Endodermal cell (in vitro differentiated cells): ENCODE results near the gene SLC26A1. TPM values are rescaled to one million over a fixed set of nuclear protein-coding genes. Genes with fewer than 3 reads are reported as not detected.

Source experiments
- DNase-seq: peaks from one replicate; pipeline ENCODE4 v3.0.0-alpha.2; 2017
- H3K27ac ChIP-seq: 2 replicates; pipeline ENCODE4 v1.5.1; 2013; ENCODE audit warnings: mild to moderate bottlenecking, low read depth, low read length, moderate library complexity
- H3K27me3 ChIP-seq: 2 replicates; pipeline ENCODE4 v1.6.1; 2013; ENCODE audit warnings: mild to moderate bottlenecking, low read length, moderate library complexity; ENCODE audit not compliant: insufficient read depth, control insufficient read depth, poor library complexity, severe bottlenecking
- H3K36me3 ChIP-seq: 2 replicates; pipeline ENCODE4 v1.7.0; 2013; ENCODE audit warnings: mild to moderate bottlenecking, low read length, moderate library complexity; ENCODE audit not compliant: control insufficient read depth, insufficient read depth
- H3K4me1 ChIP-seq: one replicate; pipeline ENCODE4 v1.7.0; 2013; ENCODE audit warnings: low read length; ENCODE audit not compliant: control insufficient read depth, insufficient read depth
- H3K4me3 ChIP-seq: 2 replicates; pipeline ENCODE4 v1.5.1; 2013; ENCODE audit warnings: mild to moderate bottlenecking, low read length, moderate library complexity
- H3K9ac ChIP-seq: 2 replicates; pipeline ENCODE4 v1.6.1; 2013; ENCODE audit warnings: mild to moderate bottlenecking, low read length, moderate library complexity; ENCODE audit not compliant: poor library complexity, severe bottlenecking; ENCODE audit errors: extremely low read depth
- H3K9me3 ChIP-seq: 2 replicates; pipeline ENCODE4 v1.6.1; 2013; ENCODE audit warnings: mild to moderate bottlenecking, low read length, moderate library complexity; ENCODE audit not compliant: control insufficient read depth
- H3K27ac Mint-ChIP-seq: 2 replicates; pipeline ENCODE4 v1.8.0; 2020; ENCODE audit warnings: mixed read lengths
- H3K27me3 Mint-ChIP-seq: 2 replicates; pipeline ENCODE4 v1.8.0; 2021; ENCODE audit warnings: mild to moderate bottlenecking, mixed read lengths; ENCODE audit not compliant: insufficient read depth
- H3K36me3 Mint-ChIP-seq: 2 replicates; pipeline ENCODE4 v1.8.0; 2020; ENCODE audit warnings: low read depth, mixed read lengths
- H3K4me1 Mint-ChIP-seq: 2 replicates; pipeline ENCODE4 v1.8.0; 2020; ENCODE audit warnings: mixed read lengths
- H3K4me3 Mint-ChIP-seq: 2 replicates; pipeline ENCODE4 v1.8.0; 2020; ENCODE audit warnings: mild to moderate bottlenecking, moderate library complexity, mixed read lengths
- H3K9me3 Mint-ChIP-seq: 2 replicates; pipeline ENCODE4 v1.8.0; 2020; ENCODE audit warnings: mild to moderate bottlenecking, mixed read lengths
- WGBS, 2 experiments: methylation state at CpG; one replicate each; pipeline versions ENCODE4 v1.1.5 to v1.1.7; 2013; ENCODE audit warnings: missing lambda C conversion rate in 2 of 2, mixed read lengths in 1 of 2; ENCODE audit not compliant: insufficient coverage in 1 of 2, insufficient read length in 1 of 2; 5-methylcytosine and 5-hydroxymethylcytosine counted together
- total RNA-seq, 2 donors: library from RNA; stranded (reverse); fragmentation: NEBNext Ultra II Directional in 1 of 2; extraction: Animal tissue kit (Norgen Biotek cat#: 25700) in 1 of 2; gene quantifications; 2 replicates in 1 of 2; 3 replicates in 1 of 2; pipeline ENCODE4 v1.2.1, GENCODE V29; 2021
- TF ChIP-seq, protein P1 (sequence below): fragments of 200-600 bp; sonication (generic); conservative IDR thresholded peaks from 2 replicates; pipeline ENCODE4 v1.5.0; 2021; ENCODE audit warnings: antibody characterized with exemption, mild to moderate bottlenecking

SLC26A1 gene
- total RNA-seq, 2 donors from 2014 or later: 0.55 to 1.0 TPM

DNA sequence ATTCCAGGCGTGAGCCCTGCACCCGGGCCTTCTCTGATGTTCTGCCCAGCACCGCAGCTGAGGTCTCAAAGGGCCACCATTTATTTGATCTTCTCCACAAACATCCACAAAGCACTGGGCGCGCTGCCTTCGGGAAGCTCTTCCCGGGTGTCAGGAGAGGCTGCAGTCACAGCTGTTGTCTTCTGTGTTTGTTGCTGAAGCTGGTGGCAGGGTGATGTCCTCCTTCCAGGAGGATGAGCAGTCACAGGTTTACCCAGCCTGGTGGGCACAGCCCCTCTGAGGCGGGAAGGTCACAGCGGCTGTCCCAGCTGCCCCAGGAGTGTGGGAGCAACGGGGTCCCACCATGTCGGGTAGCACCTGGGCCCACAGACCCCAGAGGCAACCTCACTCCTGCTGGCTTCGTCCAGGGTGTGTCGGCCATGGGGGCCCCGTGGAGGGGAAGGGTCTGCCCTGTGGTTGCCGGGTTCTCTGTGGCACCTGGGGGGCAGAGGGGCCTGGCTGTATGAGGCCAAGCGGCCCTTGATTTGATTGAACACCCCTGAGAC is 45.8 kb upstream of the SLC26A1 start:
- no peak overlapping the region for H3K9ac ChIP-seq
- no peak overlapping the region for H3K4me3 ChIP-seq
- DNase-seq: no peak
- H3K27me3 ChIP-seq: peaks cover 10% of the 10 kb centered on the region
- H3K4me1 ChIP-seq: no peaks in the 10 kb centered on the region
- TF ChIP-seq, protein P1, sequence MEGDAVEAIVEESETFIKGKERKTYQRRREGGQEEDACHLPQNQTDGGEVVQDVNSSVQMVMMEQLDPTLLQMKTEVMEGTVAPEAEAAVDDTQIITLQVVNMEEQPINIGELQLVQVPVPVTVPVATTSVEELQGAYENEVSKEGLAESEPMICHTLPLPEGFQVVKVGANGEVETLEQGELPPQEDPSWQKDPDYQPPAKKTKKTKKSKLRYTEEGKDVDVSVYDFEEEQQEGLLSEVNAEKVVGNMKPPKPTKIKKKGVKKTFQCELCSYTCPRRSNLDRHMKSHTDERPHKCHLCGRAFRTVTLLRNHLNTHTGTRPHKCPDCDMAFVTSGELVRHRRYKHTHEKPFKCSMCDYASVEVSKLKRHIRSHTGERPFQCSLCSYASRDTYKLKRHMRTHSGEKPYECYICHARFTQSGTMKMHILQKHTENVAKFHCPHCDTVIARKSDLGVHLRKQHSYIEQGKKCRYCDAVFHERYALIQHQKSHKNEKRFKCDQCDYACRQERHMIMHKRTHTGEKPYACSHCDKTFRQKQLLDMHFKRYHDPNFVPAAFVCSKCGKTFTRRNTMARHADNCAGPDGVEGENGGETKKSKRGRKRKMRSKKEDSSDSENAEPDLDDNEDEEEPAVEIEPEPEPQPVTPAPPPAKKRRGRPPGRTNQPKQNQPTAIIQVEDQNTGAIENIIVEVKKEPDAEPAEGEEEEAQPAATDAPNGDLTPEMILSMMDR: no peak
- H3K9me3 ChIP-seq: no peaks in the 10 kb centered on the region
- H3K36me3 ChIP-seq: no peaks in the 10 kb centered on the region
- Mint-ChIP-seq H3K9me3 (no peaks in the 10 kb centered on the region), H3K4me3 (no peak overlapping the region), H3K27ac (no peak overlapping the region), H3K4me1 (no peaks in the 10 kb centered on the region), H3K36me3 (no peaks in the 10 kb centered on the region), H3K27me3 (peaks cover 7% of the 10 kb centered on the region)
- WGBS, 2 experiments: 94 to 96% methylated on average over 4 to 16 of the region's 16 CpGs
- no peak overlapping the region for H3K27ac ChIP-seq

DNA sequence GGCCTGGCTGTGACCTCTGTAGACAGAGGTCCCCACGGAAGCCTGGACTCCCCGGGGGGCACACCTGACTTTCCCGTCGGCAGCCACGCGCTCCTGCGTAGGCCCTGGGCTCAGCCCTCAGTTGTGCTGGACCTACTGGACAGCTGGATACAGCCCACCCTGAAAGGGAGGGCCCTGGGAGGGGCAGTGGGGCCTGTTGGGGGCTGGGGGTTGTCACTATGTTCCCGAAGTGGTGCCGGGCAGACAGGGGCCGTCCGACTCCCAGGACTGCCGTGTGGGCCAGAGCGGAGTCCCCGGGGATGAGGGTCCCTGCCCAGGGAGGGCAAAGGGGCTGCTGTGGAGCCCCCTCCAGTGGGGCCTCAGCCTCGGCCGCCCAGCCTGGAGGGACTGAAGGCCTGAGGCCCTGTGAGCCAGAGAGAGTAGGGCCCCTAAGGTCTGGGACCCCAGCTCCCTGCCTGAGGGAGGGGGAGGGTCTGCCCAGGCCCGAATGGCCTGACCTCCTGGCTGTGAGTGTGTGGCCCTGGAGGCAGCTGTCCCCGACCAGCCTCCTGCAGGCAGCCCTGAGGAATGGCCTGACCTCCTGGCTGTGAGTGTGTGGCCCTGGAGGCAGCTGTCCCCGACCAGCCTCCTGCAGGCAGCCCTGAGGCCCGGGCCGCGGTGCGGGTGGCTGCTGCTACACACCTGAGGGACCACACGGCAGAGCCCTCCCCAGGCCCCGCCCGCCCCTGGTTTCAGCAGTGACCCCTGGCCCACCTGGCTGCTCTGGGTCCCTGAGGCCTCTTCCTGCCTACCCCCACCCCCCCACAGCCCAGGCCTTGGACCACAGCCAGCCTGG is 44.0 kb upstream of the SLC26A1 start:
- no peak overlapping the region for H3K4me3 Mint-ChIP-seq

DNA sequence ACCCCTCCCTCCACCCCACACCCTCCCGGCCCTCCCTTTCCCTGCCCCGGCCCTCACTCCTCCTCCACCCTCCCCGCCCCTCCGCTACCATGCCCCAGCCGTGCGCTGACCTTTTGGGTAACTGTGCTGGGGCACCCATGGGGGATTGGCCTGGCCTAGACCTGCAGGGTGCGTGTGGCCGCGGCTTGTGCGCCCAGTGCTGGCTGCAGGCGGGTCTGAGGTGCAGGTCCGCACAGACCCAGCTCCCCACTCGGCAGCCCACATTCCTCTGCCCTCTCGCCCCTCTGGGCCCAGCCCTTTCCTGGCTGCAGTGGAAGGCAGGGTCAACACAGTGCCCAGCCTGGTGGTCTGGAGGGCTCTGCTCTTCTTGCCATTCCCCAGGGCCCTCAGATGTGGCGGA is 42.9 kb upstream of the SLC26A1 start:
- Mint-ChIP-seq H3K27me3 (no peaks in the 10 kb centered on the region), H3K27ac (no peak overlapping the region), H3K36me3 (no peaks in the 10 kb centered on the region), H3K4me1 (no peaks in the 10 kb centered on the region), H3K4me3 (no peak overlapping the region), H3K9me3 (no peaks in the 10 kb centered on the region)
- H3K4me3 ChIP-seq: no peak overlapping the region
- DNase-seq: no peak
- no peaks in the 10 kb centered on the region for H3K9me3 ChIP-seq
- H3K36me3 ChIP-seq: no peaks in the 10 kb centered on the region
- no peaks in the 10 kb centered on the region for H3K4me1 ChIP-seq
- H3K9ac ChIP-seq: no peak overlapping the region
- no peaks in the 10 kb centered on the region for H3K27me3 ChIP-seq
- TF ChIP-seq, protein P1: no peak
- WGBS, 2 experiments: 90 to 92% methylated on average over 6 to 15 of the region's 15 CpGs
- no peak overlapping the region for H3K27ac ChIP-seq

More for the DNA sequence above, 44.0 kb upstream of the SLC26A1 start:
- WGBS, 2 experiments: 78 to 89% methylated on average over 6 to 26 of the region's 26 CpGs
- Histone ChIP-seq H3K9me3 (no peaks in the 10 kb centered on the region), H3K27ac (no peak overlapping the region), H3K9ac (no peak overlapping the region), H3K27me3 (no peaks in the 10 kb centered on the region), H3K4me3 (no peak overlapping the region), H3K36me3 (no peaks in the 10 kb centered on the region), H3K4me1 (no peaks in the 10 kb centered on the region)
- Mint-ChIP-seq H3K27ac (no peak overlapping the region), H3K36me3 (no peaks in the 10 kb centered on the region), H3K4me1 (no peaks in the 10 kb centered on the region), H3K27me3 (no peaks in the 10 kb centered on the region), H3K9me3 (no peaks in the 10 kb centered on the region)
- peak; percentile 64 for DNase-seq
- TF ChIP-seq, protein P1: peak; percentile 50
